Measurements from ENCODE around the gene MOB2. TPM values are rescaled to one million over a fixed set of nuclear protein-coding genes. Genes with fewer than 3 reads are reported as not detected.

MOB2 gene
- total RNA-seq, 4 donors from 2014 or later, result 27.3 to 64.9 (median 34.1) TPM

DNA sequence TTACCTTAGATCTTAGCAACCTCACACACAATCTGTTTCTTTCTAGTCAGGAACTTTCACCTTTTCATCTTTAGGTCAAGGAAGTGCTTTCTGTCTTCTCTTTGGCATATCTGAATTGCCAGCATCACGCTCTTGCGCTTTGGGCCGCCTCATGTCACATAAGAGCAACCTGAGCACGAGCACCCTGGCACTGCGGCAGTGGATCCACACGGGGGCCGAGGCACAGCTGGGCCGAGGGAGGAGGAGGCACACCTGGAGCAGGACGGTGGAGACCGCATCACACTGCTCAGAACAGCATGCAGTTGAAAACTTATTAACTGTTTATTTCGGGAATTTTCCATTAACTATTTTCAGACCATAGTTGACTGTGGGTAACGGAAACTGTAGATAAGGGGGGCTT lies 10.7 kb downstream of the MOB2 start:
- TF ChIP-seq, protein P1, sequence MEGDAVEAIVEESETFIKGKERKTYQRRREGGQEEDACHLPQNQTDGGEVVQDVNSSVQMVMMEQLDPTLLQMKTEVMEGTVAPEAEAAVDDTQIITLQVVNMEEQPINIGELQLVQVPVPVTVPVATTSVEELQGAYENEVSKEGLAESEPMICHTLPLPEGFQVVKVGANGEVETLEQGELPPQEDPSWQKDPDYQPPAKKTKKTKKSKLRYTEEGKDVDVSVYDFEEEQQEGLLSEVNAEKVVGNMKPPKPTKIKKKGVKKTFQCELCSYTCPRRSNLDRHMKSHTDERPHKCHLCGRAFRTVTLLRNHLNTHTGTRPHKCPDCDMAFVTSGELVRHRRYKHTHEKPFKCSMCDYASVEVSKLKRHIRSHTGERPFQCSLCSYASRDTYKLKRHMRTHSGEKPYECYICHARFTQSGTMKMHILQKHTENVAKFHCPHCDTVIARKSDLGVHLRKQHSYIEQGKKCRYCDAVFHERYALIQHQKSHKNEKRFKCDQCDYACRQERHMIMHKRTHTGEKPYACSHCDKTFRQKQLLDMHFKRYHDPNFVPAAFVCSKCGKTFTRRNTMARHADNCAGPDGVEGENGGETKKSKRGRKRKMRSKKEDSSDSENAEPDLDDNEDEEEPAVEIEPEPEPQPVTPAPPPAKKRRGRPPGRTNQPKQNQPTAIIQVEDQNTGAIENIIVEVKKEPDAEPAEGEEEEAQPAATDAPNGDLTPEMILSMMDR (IDR thresholded peaks at IDR 0.05), result no peak
- ATAC-seq (ENCODE audit: low FRiP score), result no peak
- DNase-seq (ENCODE audit: low spot score), result no peak

DNA sequence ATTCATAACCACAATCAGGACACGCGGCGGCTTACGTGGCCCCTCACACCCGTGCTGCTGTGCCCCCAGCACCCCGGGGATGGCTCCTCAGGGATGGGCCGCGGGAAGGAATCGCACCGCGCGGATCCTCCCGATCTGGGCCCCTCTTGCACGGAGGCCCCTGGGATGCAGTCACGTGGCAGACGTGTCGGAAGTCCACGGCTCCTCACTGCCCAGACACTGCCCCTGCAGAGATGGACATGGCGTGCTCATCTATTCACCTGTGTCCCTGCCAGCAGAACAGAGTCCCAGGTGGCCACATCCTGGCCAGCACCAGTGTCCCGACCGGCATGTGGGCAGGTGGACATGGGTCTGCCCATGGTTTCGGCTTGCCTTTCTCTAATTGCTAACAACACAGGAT lies 12.8 kb downstream of the MOB2 start:
- DNase-seq (ENCODE audit: low spot score), result no peak
- ATAC-seq (ENCODE audit: low FRiP score), result no peak
- TF ChIP-seq, protein P1 (IDR thresholded peaks at IDR 0.05), result no peak

- DNase-seq (ENCODE audit: low spot score), result no peak
- no peak for ATAC-seq (ENCODE audit: low FRiP score)
- TF ChIP-seq, protein P1 (IDR thresholded peaks at IDR 0.05), result no peak
These were observed 13.5 kb downstream of the MOB2 start for GRCh38 chr11:1473011-1473628.

DNA sequence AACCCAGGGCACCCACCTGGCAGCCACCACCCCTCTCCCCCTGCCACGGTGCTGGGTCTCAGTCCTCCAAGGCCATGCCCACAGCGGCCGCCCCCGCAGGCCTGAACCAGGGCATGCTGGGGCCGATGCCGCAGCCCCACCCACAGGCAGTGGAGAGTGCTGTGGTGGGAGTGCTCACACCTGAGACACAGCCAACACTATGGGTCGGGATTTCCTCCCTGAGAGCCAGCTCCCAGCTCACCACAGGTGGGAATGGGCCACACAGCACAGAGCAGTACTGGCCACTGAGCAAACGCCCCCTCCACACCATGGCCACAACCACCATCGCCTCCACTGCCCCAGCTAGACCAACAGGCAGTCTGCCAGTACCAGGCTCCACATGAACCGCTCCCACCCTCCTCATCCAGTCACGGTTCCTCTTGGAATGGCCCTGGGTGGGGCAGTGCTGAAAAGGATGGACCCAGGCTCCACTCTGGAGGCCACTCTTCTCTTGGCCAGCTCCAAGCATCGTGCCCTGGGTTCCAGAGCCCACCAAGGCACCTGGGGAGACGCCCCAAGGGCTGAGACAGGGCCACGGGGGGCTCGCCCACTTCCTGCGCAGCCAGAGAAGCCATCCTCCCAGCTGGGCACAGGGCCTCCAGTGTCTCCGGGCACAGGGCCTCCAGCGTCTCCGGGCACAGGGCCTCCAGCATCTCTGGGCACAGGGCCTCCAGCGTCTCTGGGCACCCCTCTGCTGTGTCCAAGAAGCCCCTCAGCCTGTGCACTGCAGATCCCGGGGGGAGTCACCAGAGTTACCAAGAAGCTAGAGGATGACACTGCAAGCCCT lies 14.2 kb downstream of the MOB2 start:
- DNase-seq (ENCODE audit: low spot score) (no peak), ATAC-seq (ENCODE audit: low FRiP score) (no peak)
- TF ChIP-seq, protein P1 (IDR thresholded peaks at IDR 0.05), result no peak

DNA sequence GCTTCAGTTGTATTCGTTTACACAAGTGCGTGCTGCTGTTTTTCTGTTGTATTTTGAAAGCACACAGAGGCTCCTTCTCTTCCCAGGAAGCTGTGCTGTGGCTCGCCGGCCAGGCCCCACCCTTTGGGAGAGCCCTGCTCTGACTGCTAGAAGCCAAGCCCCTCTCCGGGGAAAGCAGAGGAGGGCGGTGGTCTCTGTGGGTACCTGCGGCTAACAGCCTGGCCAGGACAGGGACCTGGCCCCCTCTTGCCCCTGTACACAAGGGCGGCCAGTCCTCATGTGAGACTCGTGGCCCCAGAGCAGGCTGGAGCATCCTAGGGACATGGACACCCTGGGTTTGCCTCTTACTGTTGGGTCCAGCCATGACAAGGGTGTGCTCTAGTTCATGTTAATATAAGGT lies 14.8 kb downstream of the MOB2 start:
- ATAC-seq (ENCODE audit: low FRiP score) (no peak), DNase-seq (ENCODE audit: low spot score) (no peak)
- TF ChIP-seq, protein P1 (IDR thresholded peaks at IDR 0.05), result no peak

DNA sequence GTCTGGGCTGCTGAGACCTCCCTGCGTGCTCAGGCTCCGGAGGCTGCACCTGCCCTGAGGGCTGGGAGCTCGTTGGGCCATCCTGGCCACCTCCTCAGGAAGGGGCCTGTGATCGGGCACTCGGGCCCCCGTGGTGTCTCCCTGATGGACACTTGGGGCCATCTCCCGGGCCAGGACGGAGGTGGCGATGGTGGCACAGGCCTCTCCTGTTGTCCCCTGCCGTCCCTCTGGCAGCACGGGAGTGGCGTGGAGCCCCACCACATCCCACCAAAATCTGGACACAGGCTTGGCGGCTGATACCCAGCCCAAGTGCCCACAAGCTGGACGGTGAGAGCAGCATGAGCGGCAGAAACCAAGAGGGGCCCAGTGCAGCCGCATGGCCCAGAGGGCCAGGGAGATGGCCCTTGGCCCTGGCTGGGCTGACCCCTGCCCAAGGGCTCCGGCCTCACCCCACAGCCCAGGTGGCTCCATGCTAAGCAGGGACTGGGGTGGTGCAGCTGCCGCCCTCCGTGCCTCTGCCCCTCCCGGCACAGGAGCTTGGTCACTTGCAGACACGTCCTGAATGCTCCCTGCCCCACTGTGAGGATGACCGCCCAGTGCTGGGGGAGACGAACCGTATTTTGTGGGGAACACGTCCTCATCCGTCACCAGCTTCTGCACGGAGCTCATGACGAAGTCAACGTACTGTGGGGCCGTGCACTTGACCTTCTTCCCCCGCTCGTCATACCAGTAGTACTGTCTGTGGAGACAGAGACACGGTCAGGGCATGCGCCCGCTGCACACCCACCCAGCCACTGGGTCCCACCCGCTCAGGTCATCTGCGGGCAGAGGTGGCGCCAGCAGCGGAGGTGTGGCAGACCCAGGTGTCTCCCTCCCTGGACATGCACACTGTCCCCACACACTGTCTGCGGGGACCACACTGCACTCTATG lies 15.6 kb downstream of the MOB2 start:
- no peak for DNase-seq (ENCODE audit: low spot score)
- TF ChIP-seq, protein P1 (IDR thresholded peaks at IDR 0.05), result no peak
- no peak for ATAC-seq (ENCODE audit: low FRiP score)
